Endodermal cell (in vitro differentiated cells): ENCODE data around the gene NRK. TPM values are rescaled to one million over a fixed set of nuclear protein-coding genes. Genes with fewer than 3 reads are reported as not detected.

Experiments
- DNase-seq: peaks from one replicate; pipeline ENCODE4 v3.0.0-alpha.2; 2017
- H3K27ac ChIP-seq: 2 replicates; pipeline ENCODE4 v1.5.1; 2013; ENCODE audit warnings: mild to moderate bottlenecking, low read depth, low read length, moderate library complexity
- H3K27me3 ChIP-seq: 2 replicates; pipeline ENCODE4 v1.6.1; 2013; ENCODE audit warnings: mild to moderate bottlenecking, low read length, moderate library complexity; ENCODE audit not compliant: insufficient read depth, control insufficient read depth, poor library complexity, severe bottlenecking
- H3K36me3 ChIP-seq: 2 replicates; pipeline ENCODE4 v1.7.0; 2013; ENCODE audit warnings: mild to moderate bottlenecking, low read length, moderate library complexity; ENCODE audit not compliant: control insufficient read depth, insufficient read depth
- H3K4me1 ChIP-seq: one replicate; pipeline ENCODE4 v1.7.0; 2013; ENCODE audit warnings: low read length; ENCODE audit not compliant: control insufficient read depth, insufficient read depth
- H3K4me3 ChIP-seq: 2 replicates; pipeline ENCODE4 v1.5.1; 2013; ENCODE audit warnings: mild to moderate bottlenecking, low read length, moderate library complexity
- H3K9ac ChIP-seq: 2 replicates; pipeline ENCODE4 v1.6.1; 2013; ENCODE audit warnings: mild to moderate bottlenecking, low read length, moderate library complexity; ENCODE audit not compliant: poor library complexity, severe bottlenecking; ENCODE audit errors: extremely low read depth
- H3K9me3 ChIP-seq: 2 replicates; pipeline ENCODE4 v1.6.1; 2013; ENCODE audit warnings: mild to moderate bottlenecking, low read length, moderate library complexity; ENCODE audit not compliant: control insufficient read depth
- H3K27ac Mint-ChIP-seq: 2 replicates; pipeline ENCODE4 v1.8.0; 2020; ENCODE audit warnings: mixed read lengths
- H3K27me3 Mint-ChIP-seq: 2 replicates; pipeline ENCODE4 v1.8.0; 2021; ENCODE audit warnings: mild to moderate bottlenecking, mixed read lengths; ENCODE audit not compliant: insufficient read depth
- H3K36me3 Mint-ChIP-seq: 2 replicates; pipeline ENCODE4 v1.8.0; 2020; ENCODE audit warnings: low read depth, mixed read lengths
- H3K4me1 Mint-ChIP-seq: 2 replicates; pipeline ENCODE4 v1.8.0; 2020; ENCODE audit warnings: mixed read lengths
- H3K4me3 Mint-ChIP-seq: 2 replicates; pipeline ENCODE4 v1.8.0; 2020; ENCODE audit warnings: mild to moderate bottlenecking, moderate library complexity, mixed read lengths
- H3K9me3 Mint-ChIP-seq: 2 replicates; pipeline ENCODE4 v1.8.0; 2020; ENCODE audit warnings: mild to moderate bottlenecking, mixed read lengths
- CTCF ChIP-seq: fragments of 200-600 bp; sonication (generic); conservative IDR thresholded peaks from 2 replicates; pipeline ENCODE4 v1.5.0; 2021; ENCODE audit warnings: antibody characterized with exemption, mild to moderate bottlenecking
- WGBS, 2 experiments: methylation state at CpG; one replicate each; pipeline versions ENCODE4 v1.1.5 to v1.1.7; 2013; ENCODE audit warnings: missing lambda C conversion rate in 2 of 2, mixed read lengths in 1 of 2; ENCODE audit not compliant: insufficient coverage in 1 of 2, insufficient read length in 1 of 2; 5-methylcytosine and 5-hydroxymethylcytosine counted together
- long read RNA-seq, 4 experiments: library from polyadenylated mRNA in 2 of 4; library from RNA in 1 of 4; library from capped mRNA in 1 of 4; stranded (forward) in 3 of 4; unstranded in 1 of 4; transcript quantifications; one replicate each; pipeline ENCODE4 v2.0.0, GENCODE V29; 2020 to 2021; ENCODE audit warnings: inconsistent platforms in 1 of 4
- polyA plus RNA-seq, 2 experiments: library from polyadenylated mRNA; stranded (reverse); fragments of 50-300 nt; gene quantifications; one replicate each; pipeline ENCODE4 v1.2.3, GENCODE V29; 2013
- total RNA-seq, 2 donors: library from RNA; stranded (reverse); fragmentation: NEBNext Ultra II Directional in 1 of 2; extraction: Animal tissue kit (Norgen Biotek cat#: 25700) in 1 of 2; gene quantifications; 2 replicates in 1 of 2; 3 replicates in 1 of 2; pipeline ENCODE4 v1.2.1, GENCODE V29; 2021

Gene NRK
- 1 to 10 TPM in 1 of 2 donors, under 1 TPM in 1; 0.51 to 1.5 TPM for total RNA-seq
- 0.14 TPM for polyA plus RNA-seq (2013, experiment 1 of 2)
- polyA plus RNA-seq (2013, experiment 2 of 2): 0.21 TPM
- long read RNA-seq, experiment 1: 0 reads
- long read RNA-seq, experiment 2, partial matches to known transcripts: 0 of 1 reads
- long read RNA-seq, experiment 2, other reads (novel, unspliced or antisense): 1 of 1 reads
- long read RNA-seq, experiment 3, partial matches to known transcripts: 0 of 1 reads
- long read RNA-seq, experiment 3, other reads (novel, unspliced or antisense): 1 of 1 reads
- long read RNA-seq, experiment 4: 0 reads

- Mint-ChIP-seq H3K4me3 (peak within 1 kb of the TSS; percentile 57), H3K27ac (no peak within 1 kb of the TSS)
- no peak within 1 kb of the TSS for H3K9ac ChIP-seq
Measured at GRCh38 chrX:105822138-105823091, at the start of gene NRK. NRK (plus strand) TSS chrX:105822539; CDS start chrX:105822846, 307 bp downstream.

GRCh38 chrX:105773801-105774200 lies 48.5 kb upstream of the NRK start:
- H3K9me3 Mint-ChIP-seq: peaks cover 43% of the 10 kb centered on the region
- Histone ChIP-seq H3K27me3 (no peaks in the 10 kb centered on the region), H3K9me3 (no peaks in the 10 kb centered on the region), H3K9ac (no peak overlapping the region), H3K36me3 (no peaks in the 10 kb centered on the region), H3K4me1 (no peaks in the 10 kb centered on the region), H3K4me3 (no peak overlapping the region), H3K27ac (no peak overlapping the region)
- peaks cover 3% of the 10 kb centered on the region for H3K36me3 Mint-ChIP-seq
- no peak for TF ChIP-seq CTCF
- H3K4me3 Mint-ChIP-seq: no peak overlapping the region
- no peaks in the 10 kb centered on the region for H3K27me3 Mint-ChIP-seq
- H3K27ac Mint-ChIP-seq: no peak overlapping the region
- no peaks in the 10 kb centered on the region for H3K4me1 Mint-ChIP-seq
- DNase-seq: no peak

More at GRCh38 chrX:105822138-105823091, at the start of gene NRK:
- no peak within 1 kb of the TSS for H3K27ac ChIP-seq
- Mint-ChIP-seq H3K27me3 (peaks cover 43% of the 10 kb centered on the region), H3K36me3 (no peaks in the 10 kb centered on the region), H3K9me3 (peaks cover 53% of the 10 kb centered on the region), H3K4me1 (peaks cover 2% of the 10 kb centered on the region)
- TF ChIP-seq CTCF: peak; percentile 59
- no peaks in the 10 kb centered on the region for H3K9me3 ChIP-seq
- peak within 1 kb of the TSS; percentile 65 for H3K4me3 ChIP-seq
- H3K27me3 ChIP-seq: peaks cover 55% of the 10 kb centered on the region
- DNase-seq: peak; percentile 70
- H3K36me3 ChIP-seq: no peaks in the 10 kb centered on the region
- 2 to 3% methylated on average over 11 to 73 of the region's 76 CpGs for WGBS, 2 experiments
- H3K4me1 ChIP-seq: no peaks in the 10 kb centered on the region

GRCh38 chrX:105775679-105776078 lies 46.7 kb upstream of the NRK start:
- H3K27me3 Mint-ChIP-seq: no peaks in the 10 kb centered on the region
- Histone ChIP-seq H3K27me3 (no peaks in the 10 kb centered on the region), H3K4me1 (no peaks in the 10 kb centered on the region), H3K4me3 (no peak overlapping the region), H3K36me3 (no peaks in the 10 kb centered on the region), H3K9ac (no peak overlapping the region), H3K9me3 (no peaks in the 10 kb centered on the region), H3K27ac (no peak overlapping the region)
- no peak overlapping the region for H3K4me3 Mint-ChIP-seq
- DNase-seq: no peak
- TF ChIP-seq CTCF: no peak
- H3K9me3 Mint-ChIP-seq: peaks cover 44% of the 10 kb centered on the region
- no peaks in the 10 kb centered on the region for H3K4me1 Mint-ChIP-seq
- no peak overlapping the region for H3K27ac Mint-ChIP-seq
- 89% methylated on average over 1 of the region's 3 CpGs; no CpG with 5 or more reads in 1 of the 2 experiments for WGBS, 2 experiments
- peaks cover 3% of the 10 kb centered on the region for H3K36me3 Mint-ChIP-seq
